DMS79 treated with DMSO at 0.1 percent for 48 hours (cell line): Measurements from ENCODE around the gene ATP8A2.
"Not testable (repeated sequence)": the region's sequence is repeated elsewhere in the genome, so short reads cannot be mapped to it uniquely, and the experiment has no call there.

Experiments used
- DNase-seq: peaks from one replicate; lab custom pipeline; 2025; lab: John Stamatoyannopoulos, UW

ATP8A2 gene

DNA sequence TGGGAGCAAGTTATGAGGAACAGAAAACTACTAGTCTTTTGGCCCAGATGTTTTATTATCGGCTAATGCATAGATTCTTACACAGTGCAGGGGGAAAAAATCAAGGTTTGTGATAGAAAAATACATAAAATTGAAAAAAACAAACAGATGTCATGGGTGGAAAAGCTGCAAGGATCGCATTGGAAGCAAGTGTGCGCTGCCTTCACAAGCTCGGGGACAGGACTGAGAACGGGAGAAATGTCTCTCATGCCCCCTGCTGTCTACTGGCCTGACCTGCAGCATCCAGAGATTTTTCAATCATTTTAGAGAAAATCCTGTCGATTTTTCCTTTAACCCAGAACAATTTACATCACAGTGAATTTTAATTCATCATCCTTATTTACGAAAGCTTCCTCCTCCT, 700.6 kb downstream of the ATP8A2 start:
- not testable (repeated sequence) for DNase-seq

- no peak for DNase-seq
These were observed 702.9 kb downstream of the ATP8A2 start for GRCh38 chr13:26074706-26075105.
